HUES6 (cell line): ENCODE data around the gene ATMIN.

Experiments used
- H3K27ac ChIP-seq: 2 replicates; pipeline ENCODE4 v1.7.0; 2013; ENCODE audit warnings: low read depth, mild to moderate bottlenecking, low read length, inconsistent platforms
- H3K27me3 ChIP-seq: 2 replicates; pipeline ENCODE4 v1.6.1; 2013; ENCODE audit warnings: low read length; ENCODE audit not compliant: control insufficient read depth, insufficient read depth
- H3K36me3 ChIP-seq: 2 replicates; pipeline ENCODE4 v1.6.1; 2013; ENCODE audit warnings: low read length; ENCODE audit not compliant: control insufficient read depth, insufficient read depth
- H3K4me1 ChIP-seq: 2 replicates; pipeline ENCODE4 v1.6.1; 2013; ENCODE audit warnings: low read length; ENCODE audit not compliant: control insufficient read depth, insufficient read depth
- H3K4me3 ChIP-seq: 2 replicates; pipeline ENCODE4 v1.5.1; 2013; ENCODE audit warnings: low read depth, low read length
- H3K9ac ChIP-seq: one replicate; pipeline ENCODE4 v1.6.1; 2013; ENCODE audit warnings: mild to moderate bottlenecking, low read length
- H3K9me3 ChIP-seq: 2 replicates; pipeline ENCODE4 v1.6.1; 2013; ENCODE audit warnings: low read depth, low read length; ENCODE audit not compliant: control insufficient read depth, insufficient read depth

Gene ATMIN

GRCh38 chr16:81096715-81097208 lies 61.1 kb downstream of the ATMIN start:
- H3K9ac ChIP-seq = no peak overlapping the region
- no peaks in the 10 kb centered on the region; the same call in 1 of the 2 replicates for H3K36me3 ChIP-seq
- H3K4me1 ChIP-seq = no peaks in the 10 kb centered on the region
- no peaks in the 10 kb centered on the region for H3K27me3 ChIP-seq
- no peaks in the 10 kb centered on the region for H3K9me3 ChIP-seq
- H3K4me3 ChIP-seq = no peak overlapping the region; the same call in 1 of the 2 replicates
- H3K27ac ChIP-seq = no peak overlapping the region
